ACC112 (cell line): ENCODE measurements around the gene AHSP.
"Not testable (repeated sequence)": the region's sequence is repeated elsewhere in the genome, so short reads cannot be mapped to it uniquely, and the experiment has no call there.

Experiments
- H2AFZ ChIP-seq: fragments of 200-600 bp; sonication (generic); one replicate; pipeline ENCODE4 v1.6.0; 2017; ENCODE audit warnings: antibody characterized with exemption, low read length; ENCODE audit not compliant: unreplicated experiment
- H3K27ac ChIP-seq: fragments of 200-600 bp; sonication (generic); 2 replicates; pipeline ENCODE4 v1.5.1; 2014; ENCODE audit warnings: low read depth, mild to moderate bottlenecking, antibody characterized with exemption, low read length, moderate library complexity
- H3K27me3 ChIP-seq: fragments of 200-600 bp; sonication (generic); 2 replicates; pipeline ENCODE4 v1.6.1; 2014; ENCODE audit warnings: mild to moderate bottlenecking, antibody characterized with exemption, low read length, moderate library complexity, mixed read lengths; ENCODE audit not compliant: insufficient read depth
- H3K36me3 ChIP-seq: fragments of 200-600 bp; sonication (generic); 2 replicates; pipeline ENCODE4 v1.6.1; 2016; ENCODE audit warnings: mild to moderate bottlenecking, antibody characterized with exemption, low read length, moderate library complexity, mixed read lengths; ENCODE audit not compliant: insufficient read depth
- H3K4me1 ChIP-seq: fragments of 200-600 bp; sonication (generic); one replicate; pipeline ENCODE4 v1.6.1; 2016; ENCODE audit warnings: low read length, mixed read lengths; ENCODE audit not compliant: insufficient read depth, unreplicated experiment, control insufficient read depth
- H3K4me3 ChIP-seq: fragments of 200-600 bp; sonication (generic); 2 replicates; pipeline ENCODE4 v1.5.1; 2014; ENCODE audit warnings: mild to moderate bottlenecking, low read depth, low read length
- H3K79me2 ChIP-seq: fragments of 200-600 bp; sonication (generic); one replicate; pipeline ENCODE4 v1.6.0; 2016; ENCODE audit warnings: low read length; ENCODE audit not compliant: control insufficient read depth, unreplicated experiment, insufficient read depth

Gene AHSP

GRCh38 chr16:31527734-31528274 lies at the start of gene AHSP:
Gene AHSP (plus strand): TSS chr16:31527900. CDS start chr16:31528140, 240 bp downstream.
- H3K27me3 ChIP-seq: peaks cover 68% of the 10 kb centered on the region
- no peaks in the 10 kb centered on the region for H3K36me3 ChIP-seq
- no peak within 1 kb of the TSS for H2AFZ ChIP-seq

GRCh38 chr16:31478956-31479355 lies 48.7 kb upstream of the AHSP start:
- peaks cover 5% of the 10 kb centered on the region for H3K4me1 ChIP-seq
- H3K36me3 ChIP-seq: peaks cover 43% of the 10 kb centered on the region
- H3K4me3 ChIP-seq: no peak overlapping the region
- H3K27me3 ChIP-seq: no peaks in the 10 kb centered on the region
- no peak overlapping the region for H2AFZ ChIP-seq
- H3K79me2 ChIP-seq: peaks cover 5% of the 10 kb centered on the region
- no peak overlapping the region for H3K27ac ChIP-seq

More at GRCh38 chr16:31527734-31528274, at the start of gene AHSP:
- Histone ChIP-seq H3K27ac (no peak within 1 kb of the TSS), H3K4me1 (peaks cover 5% of the 10 kb centered on the region), H3K79me2 (no peaks in the 10 kb centered on the region), H3K4me3 (peak within 1 kb of the TSS; percentile 58; the same call in 1 of the 2 replicates)

GRCh38 chr16:31479751-31480150 lies 47.9 kb upstream of the AHSP start:
- peaks cover 35% of the 10 kb centered on the region for H3K36me3 ChIP-seq
- no peaks in the 10 kb centered on the region for H3K4me1 ChIP-seq
- no peak overlapping the region for H3K27ac ChIP-seq
- H2AFZ ChIP-seq: no peak overlapping the region
- H3K27me3 ChIP-seq: no peaks in the 10 kb centered on the region
- H3K79me2 ChIP-seq: peaks cover 3% of the 10 kb centered on the region
- no peak overlapping the region for H3K4me3 ChIP-seq

GRCh38 chr16:31480851-31481536 lies 46.7 kb upstream of the AHSP start:
- no peaks in the 10 kb centered on the region for H3K79me2 ChIP-seq
- H2AFZ ChIP-seq: no peak overlapping the region
- peaks cover 26% of the 10 kb centered on the region; the same call in 1 of the 2 replicates for H3K36me3 ChIP-seq
- H3K27me3 ChIP-seq: no peaks in the 10 kb centered on the region
- H3K27ac ChIP-seq: no peak overlapping the region
- no peak overlapping the region for H3K4me3 ChIP-seq
- no peaks in the 10 kb centered on the region for H3K4me1 ChIP-seq

- H3K4me3 ChIP-seq: no peak within 1 kb of the TSS
- no peaks in the 10 kb centered on the region for H3K79me2 ChIP-seq
- H3K27ac ChIP-seq: no peak within 1 kb of the TSS
- H3K36me3 ChIP-seq: peaks cover 7% of the 10 kb centered on the region; the same call in 1 of the 2 replicates
- H3K27me3 ChIP-seq: peaks cover 16% of the 10 kb centered on the region; the same call in 1 of the 2 replicates
- peaks cover 6% of the 10 kb centered on the region for H3K4me1 ChIP-seq
- no peak within 1 kb of the TSS for H2AFZ ChIP-seq
These were observed 44.6 kb upstream of the AHSP start, which contains the start of gene SLC5A2 for GRCh38 chr16:31483081-31483480. Gene SLC5A2 (plus strand): TSS chr16:31483123. CDS start chr16:31483137, 14 bp downstream.

- H3K4me1 ChIP-seq: not testable (repeated sequence)
- H3K27me3 ChIP-seq: peaks cover 21% of the 10 kb centered on the region; the same call in 1 of the 2 replicates
These were observed 43.7 kb upstream of the AHSP start for GRCh38 chr16:31484048-31484447.

GRCh38 chr16:31484491-31485171 lies 43.1 kb upstream of the AHSP start:
- Histone ChIP-seq H2AFZ (no peak overlapping the region), H3K4me3 (no peak overlapping the region), H3K27me3 (peaks cover 21% of the 10 kb centered on the region; the same call in 1 of the 2 replicates), H3K36me3 (no peaks in the 10 kb centered on the region; the same call in 1 of the 2 replicates), H3K27ac (no peak overlapping the region), H3K79me2 (no peaks in the 10 kb centered on the region), H3K4me1 (peaks cover 6% of the 10 kb centered on the region)

More at GRCh38 chr16:31484048-31484447, 43.7 kb upstream of the AHSP start:
- not testable (repeated sequence) for H3K27ac ChIP-seq, H3K36me3 ChIP-seq, H2AFZ ChIP-seq, H3K79me2 ChIP-seq, H3K4me3 ChIP-seq

- peaks cover 21% of the 10 kb centered on the region; the same call in 1 of the 2 replicates for H3K27me3 ChIP-seq
- no peak overlapping the region for H2AFZ ChIP-seq
- no peak overlapping the region for H3K27ac ChIP-seq
- H3K4me3 ChIP-seq: no peak overlapping the region
- no peaks in the 10 kb centered on the region for H3K79me2 ChIP-seq
- no peaks in the 10 kb centered on the region for H3K36me3 ChIP-seq
- peaks cover 6% of the 10 kb centered on the region for H3K4me1 ChIP-seq
These were observed 42.1 kb upstream of the AHSP start for GRCh38 chr16:31485571-31485970.

- H3K4me3 ChIP-seq: no peak overlapping the region
- H3K27me3 ChIP-seq: peaks cover 21% of the 10 kb centered on the region; the same call in 1 of the 2 replicates
- H3K4me1 ChIP-seq: peaks cover 6% of the 10 kb centered on the region
- no peaks in the 10 kb centered on the region for H3K79me2 ChIP-seq
- H2AFZ ChIP-seq: no peak overlapping the region
- no peaks in the 10 kb centered on the region for H3K36me3 ChIP-seq
- H3K27ac ChIP-seq: no peak overlapping the region
These were observed 41.7 kb upstream of the AHSP start for GRCh38 chr16:31486045-31486444.

GRCh38 chr16:31487071-31487719 lies 40.5 kb upstream of the AHSP start:
- H3K4me3 ChIP-seq: peak overlapping the region; percentile 70
- no peak overlapping the region for H2AFZ ChIP-seq
- H3K36me3 ChIP-seq: no peaks in the 10 kb centered on the region
- H3K79me2 ChIP-seq: no peaks in the 10 kb centered on the region
- peaks cover 6% of the 10 kb centered on the region for H3K4me1 ChIP-seq
- no peak overlapping the region for H3K27ac ChIP-seq
- peaks cover 21% of the 10 kb centered on the region; the same call in 1 of the 2 replicates for H3K27me3 ChIP-seq
